GM21528 (cell line): ENCODE data around the gene PDILT.

Experiments used
- ATAC-seq: cut with Tn5 transposase; IDR thresholded peaks from one replicate; pipeline ENCODE4 v1.9.1; 2021; ENCODE audit warnings: mild to moderate bottlenecking, moderate library complexity; ENCODE audit not compliant: unreplicated experiment, low FRiP score

PDILT gene

DNA sequence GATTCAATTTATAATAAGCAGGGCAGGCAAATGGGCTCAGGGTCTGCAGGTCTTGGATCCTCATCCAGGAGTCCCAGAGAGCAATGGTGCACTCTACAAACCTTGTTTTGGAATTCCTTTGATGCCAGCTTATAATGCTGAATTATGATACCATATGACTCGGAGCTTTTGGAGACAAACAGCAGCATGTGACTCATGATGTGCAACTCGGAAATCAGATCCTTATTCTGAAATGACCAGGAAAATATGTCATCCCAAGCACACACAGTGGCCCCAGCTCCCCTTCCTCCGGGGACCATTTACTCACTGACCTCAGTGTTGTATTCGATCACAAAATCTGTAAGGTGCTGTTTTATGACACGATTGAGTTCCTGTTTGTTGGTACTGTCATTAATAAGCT is 31.8 kb downstream of the PDILT start:
- no peak for ATAC-seq

DNA sequence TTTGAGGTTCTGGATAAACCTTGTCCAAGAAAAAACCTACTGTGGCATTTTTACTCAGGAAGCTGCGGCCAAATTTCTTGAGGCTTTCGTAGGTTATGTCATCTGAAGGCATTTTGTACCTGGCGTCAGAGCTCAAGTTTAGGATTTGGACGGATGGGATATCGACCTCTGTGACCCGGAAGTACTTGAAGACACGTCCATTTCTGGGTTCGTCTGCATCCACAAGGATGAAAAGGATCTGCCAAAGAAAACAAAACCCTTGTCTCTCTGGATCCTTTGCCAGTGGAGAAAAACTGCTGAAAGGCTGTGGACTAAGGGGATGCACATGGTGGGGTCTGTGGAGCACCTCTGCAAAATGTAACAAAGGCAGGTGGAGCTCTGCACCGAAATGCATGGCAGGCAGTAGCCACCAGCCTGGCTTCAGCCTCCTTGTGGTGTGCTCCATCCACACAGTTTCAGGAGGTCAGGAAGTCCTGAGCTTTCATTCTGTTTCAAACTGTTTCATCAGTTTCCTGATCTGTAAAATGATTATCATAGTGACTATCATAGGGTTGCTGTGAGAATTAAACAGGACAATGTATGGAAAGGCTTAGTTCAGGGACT is 35.0 kb downstream of the PDILT start:
- ATAC-seq: no peak

DNA sequence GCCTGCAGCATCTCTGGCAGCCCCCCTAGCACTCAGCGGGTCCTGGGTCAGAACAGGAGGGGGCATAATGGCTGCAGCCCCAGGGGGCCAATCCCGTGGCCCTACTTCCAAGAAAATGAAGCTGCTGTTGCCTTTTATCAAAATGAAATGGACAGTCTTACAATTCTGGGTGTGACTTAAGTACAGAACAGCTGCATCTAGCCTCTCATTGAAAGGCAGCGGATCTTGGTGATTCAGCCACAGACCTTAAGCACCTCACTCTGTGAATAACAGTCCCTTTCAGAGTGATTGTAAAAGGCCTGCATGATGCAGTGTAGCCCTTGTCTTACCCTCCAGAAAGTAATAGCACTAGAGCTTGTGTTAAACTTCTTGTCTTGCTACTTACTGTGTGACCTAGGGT is 40.5 kb downstream of the PDILT start:
- ATAC-seq: no peak

DNA sequence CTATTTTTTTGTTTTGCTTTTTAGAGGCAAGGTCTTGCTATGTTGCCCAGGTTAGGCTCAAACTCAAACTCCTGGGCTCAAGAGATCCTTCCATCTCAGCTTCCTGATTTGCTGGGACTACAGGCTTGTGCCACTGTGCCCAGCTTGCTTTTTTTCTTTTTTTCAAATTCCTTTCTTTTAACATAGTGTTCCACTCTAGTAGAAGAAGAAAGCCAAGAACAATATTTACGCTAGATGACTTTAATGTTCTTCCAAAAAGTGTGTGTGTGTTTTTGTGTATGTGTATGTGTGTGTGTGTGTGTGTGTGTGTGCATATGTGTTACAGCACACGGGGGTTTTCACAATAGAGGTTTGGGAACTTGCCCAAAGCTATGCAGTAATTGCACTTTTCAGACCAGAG is 41.3 kb downstream of the PDILT start:
- ATAC-seq: no peak

DNA sequence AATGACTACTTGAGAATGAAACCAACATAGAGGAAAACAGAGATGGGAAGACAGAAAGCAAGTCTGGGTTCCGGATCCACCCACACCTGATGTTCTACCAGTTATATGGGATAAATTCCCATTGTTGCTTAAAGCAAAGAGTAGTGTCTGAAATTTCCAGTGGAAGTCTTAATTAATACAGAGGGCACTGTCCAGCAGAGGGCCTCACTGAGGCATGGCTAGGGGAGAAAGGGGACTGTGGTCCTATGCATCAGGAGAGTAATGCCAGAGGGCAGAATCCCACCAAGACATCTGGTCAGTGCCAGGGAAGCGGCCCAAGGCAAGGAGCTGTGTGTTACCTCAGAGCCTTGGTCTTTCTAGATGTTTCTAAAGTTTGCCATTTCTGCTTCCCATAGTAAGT is 44.5 kb downstream of the PDILT start:
- ATAC-seq: no peak

DNA sequence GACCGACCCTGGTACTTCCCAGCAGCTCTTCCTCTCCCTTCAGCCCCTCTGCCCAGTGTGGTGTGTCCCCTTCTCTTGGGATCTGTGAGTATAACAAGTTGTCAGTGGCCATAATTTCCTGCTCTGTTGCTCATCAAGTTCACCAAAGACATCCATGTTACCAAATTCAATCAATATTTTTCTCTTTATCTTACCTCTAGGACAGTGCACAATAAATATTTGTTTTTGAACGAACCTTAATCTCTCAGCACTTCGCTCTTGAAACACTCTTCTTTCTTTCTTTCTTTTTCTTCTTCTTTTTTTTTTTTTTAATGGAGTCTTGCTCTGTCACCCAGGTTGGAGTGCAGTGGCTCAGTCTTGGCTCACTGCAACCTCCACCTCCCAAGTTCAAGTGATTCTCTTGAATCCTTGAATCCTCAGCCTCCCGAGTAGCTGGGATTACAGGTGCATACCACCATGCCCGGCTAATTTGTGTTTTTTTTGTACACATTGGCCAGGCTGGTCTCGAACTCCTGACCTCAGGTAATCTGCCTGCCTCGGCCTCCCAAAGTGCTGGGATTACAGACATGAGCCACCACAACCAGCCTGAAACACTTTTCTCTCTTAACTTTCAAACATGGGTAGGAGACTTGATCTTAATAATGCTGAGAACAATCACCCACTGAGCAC is 49.3 kb downstream of the PDILT start:
- ATAC-seq: no peak

DNA sequence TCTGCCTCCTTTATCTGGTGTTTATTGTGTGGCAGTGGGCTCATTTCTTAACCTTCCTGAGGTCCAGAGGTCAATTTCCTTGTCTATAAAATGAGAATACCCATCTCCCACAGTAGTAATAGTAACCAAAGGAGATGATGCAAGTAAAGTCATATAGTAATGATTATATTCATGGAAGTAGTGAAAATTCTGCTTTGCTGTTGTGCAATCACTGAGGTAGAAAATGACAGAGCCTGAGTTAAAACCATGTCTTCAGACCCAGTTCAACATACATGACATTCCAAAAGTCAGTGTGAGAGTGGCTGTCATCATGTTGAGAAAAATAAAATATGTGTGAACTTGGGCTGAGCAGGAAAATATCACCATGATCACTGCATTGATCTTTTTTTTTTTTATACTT is 51.2 kb downstream of the PDILT start:
- ATAC-seq: no peak

DNA sequence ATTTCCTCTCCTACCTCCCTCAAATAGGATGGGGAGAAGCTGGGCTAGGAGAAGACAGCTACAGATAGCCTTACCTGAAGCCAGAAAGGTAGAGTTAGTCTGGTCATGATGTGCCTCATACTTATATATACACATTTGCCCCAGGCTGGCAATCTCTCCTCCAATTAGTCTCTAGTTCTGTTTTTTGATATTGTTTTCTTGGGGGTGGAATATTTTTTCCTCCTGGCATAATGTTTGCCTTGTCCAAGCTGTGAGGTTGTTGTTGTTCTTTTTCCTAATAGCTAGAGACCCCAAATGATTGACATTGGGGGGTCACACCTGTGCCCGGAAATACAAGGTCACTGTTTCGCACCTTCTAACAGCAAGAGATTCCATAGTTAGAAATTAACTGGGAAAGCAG is 51.9 kb downstream of the PDILT start, which contains the start of gene UMOD:
TSS of gene UMOD (minus strand) at position 101 of the 400 bp plus-strand sequence. CDS start 1,978 bp downstream, outside the sequence.
- no peak for ATAC-seq

DNA sequence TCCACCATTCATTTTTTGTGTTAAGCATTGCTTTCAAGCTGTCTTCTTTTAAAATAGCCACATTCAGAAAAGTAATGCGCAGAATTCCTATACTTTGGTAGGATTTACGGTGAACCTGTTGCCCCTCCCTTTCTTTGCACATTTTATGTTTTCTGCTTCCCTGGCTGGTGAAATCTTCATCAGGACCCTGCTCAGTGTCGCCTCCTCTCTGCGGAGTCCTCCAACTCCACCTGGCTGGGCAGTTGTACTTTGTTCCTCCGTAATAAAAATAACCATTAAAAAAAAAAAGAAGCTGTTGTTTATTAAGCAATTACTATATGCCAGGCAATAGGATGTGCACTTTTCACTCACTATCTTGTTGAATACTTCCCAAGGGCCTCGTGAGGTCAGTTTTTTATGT is 54.9 kb downstream of the PDILT start:
- ATAC-seq: no peak

DNA sequence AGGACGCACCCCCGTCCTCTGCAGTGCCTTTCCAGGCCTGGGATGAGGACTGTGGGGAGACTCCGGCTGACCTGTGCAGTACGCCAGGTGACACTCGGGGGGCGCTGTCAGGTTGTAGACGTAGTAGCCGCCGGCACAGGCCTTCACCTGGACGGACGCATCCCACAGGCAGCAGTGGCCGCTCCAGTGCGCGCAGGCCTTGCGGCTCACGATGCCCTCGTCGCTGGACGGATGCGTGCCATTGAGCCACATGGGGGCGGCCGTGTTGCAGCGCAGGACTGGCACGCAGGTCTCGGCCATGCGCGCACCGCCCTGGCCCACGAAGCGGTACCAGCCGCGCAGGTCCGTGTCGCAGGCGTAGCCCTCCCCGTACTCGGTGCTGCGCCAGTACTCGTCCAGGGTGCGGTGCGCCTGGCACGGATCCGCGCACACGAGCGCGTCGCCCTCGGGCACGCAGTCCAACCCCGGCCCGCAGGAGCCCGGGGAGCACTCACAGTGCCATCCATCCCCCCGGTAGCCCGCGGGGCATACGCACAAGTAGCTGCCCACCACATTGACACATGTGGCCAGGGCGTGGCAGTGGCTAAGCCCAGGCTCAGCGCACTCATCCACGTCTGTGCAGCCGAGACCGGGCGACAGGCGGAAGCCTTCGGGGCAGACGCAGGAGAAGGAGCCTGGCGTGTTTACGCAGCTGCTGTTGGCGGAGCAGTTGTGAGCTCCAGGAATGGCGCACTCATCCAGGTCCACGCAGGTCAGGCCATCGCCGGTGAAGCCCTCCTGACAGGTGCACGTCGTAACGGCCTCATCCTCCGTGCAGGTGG is 56.0 kb downstream of the PDILT start:
- ATAC-seq: no peak

DNA sequence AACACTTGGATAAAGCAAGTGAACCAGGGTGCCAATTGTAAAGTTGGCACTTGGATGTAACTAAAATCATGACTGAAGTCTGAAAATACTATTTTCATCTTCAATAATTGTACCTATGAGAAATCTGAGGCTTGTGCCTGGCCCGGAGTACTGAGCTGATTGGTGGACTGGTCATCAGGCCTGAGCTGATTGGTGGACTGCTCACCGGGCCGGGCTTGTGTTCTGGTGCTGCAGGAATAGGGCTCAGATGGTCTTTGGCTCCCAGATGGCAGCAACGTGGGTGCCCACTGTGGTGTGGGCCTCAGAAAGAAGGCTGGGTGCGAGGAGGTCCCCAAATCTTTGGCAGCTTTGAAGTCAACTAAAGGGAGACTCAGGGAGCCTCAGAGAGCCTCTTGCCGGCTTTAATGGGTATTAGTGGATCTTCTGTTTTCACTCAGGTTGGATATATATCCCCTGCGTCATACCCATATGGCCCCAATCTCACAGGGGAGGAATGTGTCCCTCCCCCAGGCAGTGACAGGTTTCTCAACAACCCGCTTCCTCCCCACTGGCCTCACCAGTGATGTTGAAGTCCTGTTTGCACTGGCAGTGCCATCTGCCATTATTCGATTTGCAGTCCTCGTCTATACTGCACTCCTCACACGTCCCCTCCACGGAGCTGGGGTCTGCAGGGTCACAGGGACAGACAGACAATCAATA is 56.7 kb downstream of the PDILT start:
- no peak for ATAC-seq

DNA sequence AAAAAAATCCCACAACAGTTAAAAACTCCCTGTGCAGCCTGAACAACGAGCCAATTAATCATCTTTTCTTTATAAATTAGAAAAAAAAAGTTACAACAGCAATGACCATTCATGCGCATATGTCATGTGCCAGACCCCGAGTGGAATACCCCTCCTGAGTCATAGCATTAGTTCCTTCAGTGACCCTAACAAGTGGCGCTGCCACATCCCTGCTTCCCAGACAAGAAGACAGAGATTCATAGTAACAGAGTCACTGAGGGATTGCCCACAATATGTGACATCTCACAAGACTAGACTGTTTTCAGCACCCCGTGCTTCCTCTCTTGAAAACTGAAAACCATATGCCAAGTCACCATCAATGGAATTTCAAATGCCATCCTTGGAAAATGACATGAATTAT is 59.9 kb downstream of the PDILT start:
- no peak for ATAC-seq

DNA sequence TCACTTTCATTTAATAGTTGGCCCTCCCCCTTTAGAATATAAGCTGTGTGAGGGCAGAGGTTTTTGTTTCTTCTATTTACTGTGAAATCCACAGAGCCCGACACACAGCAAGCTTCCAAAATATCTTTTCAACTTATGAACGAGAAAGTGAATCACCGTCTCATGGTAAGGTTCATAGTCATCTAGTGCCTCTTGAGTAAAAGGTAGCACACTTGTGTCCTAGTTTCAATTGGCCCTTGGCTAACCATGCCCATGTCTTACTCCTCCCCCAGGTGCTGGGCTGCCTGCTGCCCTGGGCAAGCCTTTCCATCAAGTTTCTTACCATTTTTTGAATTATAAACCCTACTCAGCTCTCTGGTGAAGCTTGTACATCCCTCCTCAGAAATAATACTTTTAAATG is 64.8 kb downstream of the PDILT start:
- ATAC-seq: no peak

DNA sequence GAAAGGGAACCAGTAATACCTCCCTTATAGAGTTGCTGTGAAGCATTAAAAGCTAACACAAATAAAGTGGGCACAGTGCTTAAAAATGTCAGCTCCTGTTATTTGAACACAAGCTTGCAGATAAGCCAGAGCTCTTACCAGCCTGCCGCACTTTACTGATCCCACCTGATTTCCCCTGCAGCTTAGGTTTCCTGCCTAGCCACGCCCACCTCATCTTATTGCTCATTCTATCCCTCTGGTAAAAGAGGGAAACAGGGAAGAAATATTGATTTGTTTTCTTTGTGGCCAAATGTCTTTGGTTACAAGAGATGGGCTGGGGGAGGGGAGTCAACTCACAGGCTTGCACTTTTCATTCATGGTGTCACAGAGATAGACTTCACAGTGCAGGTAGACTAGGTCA is 67.6 kb downstream of the PDILT start:
- no peak for ATAC-seq

DNA sequence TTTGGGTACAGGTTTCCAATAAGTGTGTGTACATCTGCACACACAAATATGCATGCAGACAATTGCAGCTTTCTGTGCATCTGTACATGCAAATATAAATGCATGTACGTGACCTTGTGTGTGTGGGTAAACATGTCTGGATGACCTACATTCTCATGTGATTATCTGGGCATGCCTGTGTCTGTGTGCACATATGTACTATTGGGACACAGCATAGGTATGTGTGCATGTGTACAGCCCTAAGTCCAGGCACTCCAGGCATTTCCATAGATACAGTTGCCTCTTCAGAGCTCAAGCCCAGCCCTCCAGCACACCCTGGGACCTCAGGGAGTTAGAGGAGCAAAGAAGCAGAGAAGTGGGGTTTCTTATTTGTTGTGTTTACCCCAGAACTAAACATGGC is 70.1 kb downstream of the PDILT start:
- no peak for ATAC-seq

DNA sequence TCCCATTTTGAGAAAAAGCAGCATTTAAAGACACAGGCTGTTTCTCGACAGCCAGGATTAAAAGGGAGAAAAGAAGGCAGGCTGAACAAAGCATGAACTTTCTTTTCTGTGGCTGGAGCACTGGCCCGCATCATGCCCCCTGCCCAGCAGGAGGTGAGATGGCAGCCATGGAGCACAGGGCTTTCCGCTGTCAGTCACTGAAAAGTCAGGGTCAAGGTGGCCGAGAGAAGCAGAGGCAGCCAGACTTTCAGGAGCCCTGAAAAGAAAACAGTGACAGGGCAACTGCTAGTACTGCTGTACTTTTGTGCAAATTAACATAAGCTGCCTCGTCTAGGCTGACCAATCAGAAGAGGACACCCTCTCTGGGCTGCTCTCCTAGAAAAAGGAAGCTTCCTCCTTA is 71.4 kb downstream of the PDILT start:
- ATAC-seq: no peak

DNA sequence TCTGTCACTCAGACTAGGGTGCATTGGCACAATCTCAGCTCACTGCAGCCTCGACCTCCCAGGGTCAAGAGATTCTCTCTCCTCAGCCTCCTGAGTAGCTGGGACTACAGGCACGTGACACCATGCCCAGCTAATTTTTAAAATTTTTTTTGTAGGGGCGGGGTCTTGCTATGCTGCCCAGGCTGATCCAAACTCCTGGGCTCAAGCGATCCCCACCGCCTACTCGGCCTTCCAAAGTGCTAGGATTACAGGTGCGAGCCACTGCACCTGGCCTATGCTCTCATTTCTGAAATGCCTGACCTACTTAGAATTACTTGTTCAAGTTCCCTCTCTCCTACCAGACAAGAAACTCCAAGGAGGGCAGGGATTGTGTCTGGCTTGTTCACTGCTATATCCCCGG is 72.1 kb downstream of the PDILT start:
- no peak for ATAC-seq

DNA sequence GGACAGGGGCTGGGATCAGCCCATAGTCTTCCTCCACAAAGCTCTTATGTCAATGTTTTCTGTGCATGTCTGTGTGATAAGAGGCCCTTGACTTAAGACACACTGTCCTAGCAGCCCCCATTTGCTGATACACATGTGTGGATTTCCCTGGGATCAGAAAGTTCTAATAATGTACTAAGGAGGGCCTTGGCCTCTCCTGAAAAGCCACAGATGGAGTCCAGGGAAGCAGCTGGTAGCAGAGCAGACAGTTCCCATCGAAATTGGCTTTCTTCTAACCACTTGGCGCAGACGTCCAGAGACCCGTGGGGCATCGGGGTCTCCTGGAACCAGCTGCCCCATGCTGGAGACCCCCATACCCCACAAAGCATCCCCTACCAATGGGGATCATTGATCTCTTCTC is 72.9 kb downstream of the PDILT start:
- no peak for ATAC-seq

DNA sequence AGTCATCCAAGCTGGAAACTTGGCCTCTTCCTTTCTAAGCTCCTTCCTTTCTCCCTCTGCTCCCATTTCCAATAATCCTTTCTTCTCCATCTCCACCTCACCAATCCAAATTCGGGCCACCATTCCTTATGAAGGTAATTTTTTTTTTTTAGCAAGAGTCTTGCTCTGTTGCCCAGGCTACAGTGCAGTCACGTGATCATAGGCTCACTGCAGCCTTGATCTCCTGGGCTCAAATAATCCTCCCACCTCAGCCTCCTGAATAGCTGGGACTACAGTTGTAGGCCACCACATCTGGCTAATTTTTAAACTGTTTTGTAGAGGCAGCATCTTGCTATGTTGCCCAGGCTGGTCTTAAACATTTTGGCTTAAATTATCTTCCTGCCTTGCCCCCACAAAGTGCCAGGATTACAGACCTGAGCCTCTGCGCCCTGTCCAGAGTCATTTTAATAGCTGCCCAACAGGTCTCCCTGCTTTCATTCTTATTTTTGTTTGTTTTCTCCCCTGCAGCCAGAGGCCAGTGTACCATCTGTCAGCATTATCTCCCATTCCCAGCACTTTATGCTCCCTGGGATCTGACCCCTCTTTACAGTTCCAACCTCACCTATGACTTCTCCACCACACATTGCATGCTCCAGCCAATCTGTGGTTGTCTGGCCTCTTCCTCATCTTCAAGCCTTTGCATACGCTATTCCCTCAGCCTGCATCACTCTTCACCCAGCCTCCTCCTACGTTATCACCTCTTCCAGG is 75.0 kb downstream of the PDILT start:
- no peak for ATAC-seq

DNA sequence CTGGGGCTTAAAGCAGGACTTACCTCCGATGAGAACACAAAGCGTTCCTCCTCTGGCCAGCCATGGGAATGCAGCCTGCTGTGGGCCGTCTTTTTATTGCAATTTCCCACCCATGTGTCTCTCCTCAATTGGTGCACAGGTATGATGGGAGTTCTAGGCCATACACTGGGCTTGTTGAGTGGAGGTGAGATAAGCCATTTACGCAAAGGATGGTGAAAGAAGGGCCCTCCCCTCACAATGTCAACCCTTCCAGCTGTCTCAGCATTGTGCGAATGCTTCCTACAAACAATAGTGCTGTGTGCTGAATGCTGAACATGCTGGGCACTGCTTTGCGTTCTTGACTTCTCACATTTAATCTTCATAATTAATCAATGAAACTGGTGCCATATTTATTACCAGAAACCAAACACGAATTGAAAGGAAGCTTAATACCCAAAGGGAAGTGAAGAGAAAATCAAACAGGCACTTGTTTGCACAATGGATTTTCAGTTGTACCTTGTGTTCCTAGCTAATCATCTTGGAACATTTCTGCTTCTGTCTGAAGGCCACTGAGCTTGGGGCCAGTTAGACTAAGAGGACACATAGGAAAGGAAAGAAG is 77.0 kb downstream of the PDILT start, which contains the start of gene GP2:
TSS of gene GP2 (minus strand) at position 70 of the 598 bp plus-strand sequence. CDS start 1,082 bp downstream, outside the sequence.
- no peak for ATAC-seq
